HAP-1 (cell line): Measurements from ENCODE around the gene PGC.

Source experiments
- DNase-seq, 2 experiments: peaks; one replicate each; pipeline ENCODE4 v3.0.0-alpha.2; 2016 to 2020; ENCODE audit warnings: low spot score in 2 of 2
- H3K27me3 ChIP-seq: fragments of 250-450 bp; sonication (Bioruptor Pico); 2 replicates; pipeline ENCODE4 v1.5.1; 2020; ENCODE audit warnings: low read depth, mild to moderate bottlenecking, moderate library complexity
- H3K36me3 ChIP-seq: fragments of 250-450 bp; sonication (Bioruptor Pico); replicated peaks from 2 replicates; pipeline ENCODE4 v1.5.1; 2020; ENCODE audit warnings: mild to moderate bottlenecking
- H3K4me1 ChIP-seq: fragments of 250-450 bp; sonication (Bioruptor Pico); 2 replicates; pipeline ENCODE4 v1.5.1; 2020; ENCODE audit warnings: mild to moderate bottlenecking
- H3K4me3 ChIP-seq: fragments of 250-450 bp; sonication (Bioruptor Pico); 2 replicates; pipeline ENCODE4 v1.5.1; 2020; ENCODE audit warnings: mild to moderate bottlenecking, moderate library complexity
- H3K9me3 ChIP-seq: fragments of 250-450 bp; sonication (Bioruptor Pico); 2 replicates; pipeline ENCODE4 v1.5.1; 2020; ENCODE audit warnings: mild to moderate bottlenecking, moderate library complexity
- in situ Hi-C: fragments of 300-500 bp; cut with MboI; formaldehyde crosslinking; loops from 3 replicates; pipeline ENCODE4 v1.14.3; 2020; ENCODE audit warnings: low sequenced_read_pairs, inconsistent platforms, mixed read lengths

Gene PGC

DNA sequence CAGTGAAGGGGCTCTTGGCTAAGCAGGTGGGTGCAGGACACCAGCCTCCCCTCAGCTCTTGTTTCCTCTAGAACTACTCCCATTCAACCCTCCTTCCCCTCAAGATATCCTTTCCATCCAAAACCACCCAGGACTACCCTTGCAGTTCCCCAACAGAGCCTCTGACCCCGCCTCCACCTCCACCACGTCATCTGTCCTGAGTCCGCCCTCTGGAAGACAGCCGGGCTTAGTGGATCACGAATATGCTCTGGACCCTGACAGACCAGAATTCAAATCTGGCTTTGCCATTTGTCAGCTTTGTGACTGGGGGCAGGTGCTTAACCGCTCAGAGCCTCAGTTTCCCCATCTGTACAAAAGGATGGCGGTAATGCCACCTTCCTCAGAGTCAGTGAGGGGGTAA lies 43.2 kb downstream of the PGC start:
- in situ Hi-C loops: no loop called here

DNA sequence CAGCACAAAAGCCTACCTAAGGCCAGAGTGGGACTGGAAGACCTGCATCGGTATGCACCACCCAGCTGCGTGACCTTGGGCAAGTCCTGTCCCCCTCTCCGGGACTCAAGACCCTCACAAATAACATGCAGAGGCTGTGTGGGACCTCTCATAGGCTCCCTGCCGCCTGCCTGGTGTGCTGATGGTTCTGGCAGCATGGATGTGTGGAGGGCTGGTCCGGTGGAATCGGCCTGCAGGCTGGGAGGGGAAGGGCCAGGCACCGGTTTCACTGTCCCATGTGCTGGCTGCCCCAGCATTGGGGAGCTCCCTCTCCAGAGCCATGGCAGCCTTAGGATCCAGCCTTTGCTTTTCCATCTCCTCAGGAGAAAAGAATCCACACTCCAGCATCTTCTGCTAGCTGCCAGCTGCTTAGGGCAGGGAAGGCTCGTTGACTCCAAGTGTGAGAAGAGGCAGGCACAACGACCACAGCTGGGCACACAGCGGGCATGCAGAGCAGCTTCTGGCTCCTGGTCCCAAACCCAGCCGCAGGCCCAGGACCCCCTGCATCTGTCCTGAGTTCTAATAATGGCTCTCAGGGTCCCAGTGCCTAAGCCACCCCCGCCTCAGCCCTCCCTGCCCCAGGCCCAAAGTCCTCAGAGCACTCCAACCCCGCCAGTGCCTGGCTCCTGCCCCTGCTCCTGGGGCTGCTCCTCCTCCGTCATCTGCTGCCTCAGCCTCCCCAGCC lies 44.3 kb downstream of the PGC start:
- DNase-seq: no peak
- no peak overlapping the region for H3K4me3 ChIP-seq
- H3K36me3 ChIP-seq: no peaks in the 10 kb centered on the region
- in situ Hi-C loops: no loop called here
- no peaks in the 10 kb centered on the region for H3K9me3 ChIP-seq
- H3K4me1 ChIP-seq: no peaks in the 10 kb centered on the region
- H3K27me3 ChIP-seq: no peaks in the 10 kb centered on the region

More for the DNA sequence above, 43.2 kb downstream of the PGC start:
- no peaks in the 10 kb centered on the region for H3K27me3 ChIP-seq
- DNase-seq: no peak
- no peak overlapping the region for H3K4me3 ChIP-seq
- H3K9me3 ChIP-seq: no peaks in the 10 kb centered on the region
- H3K4me1 ChIP-seq: no peaks in the 10 kb centered on the region
- H3K36me3 ChIP-seq: no peaks in the 10 kb centered on the region

DNA sequence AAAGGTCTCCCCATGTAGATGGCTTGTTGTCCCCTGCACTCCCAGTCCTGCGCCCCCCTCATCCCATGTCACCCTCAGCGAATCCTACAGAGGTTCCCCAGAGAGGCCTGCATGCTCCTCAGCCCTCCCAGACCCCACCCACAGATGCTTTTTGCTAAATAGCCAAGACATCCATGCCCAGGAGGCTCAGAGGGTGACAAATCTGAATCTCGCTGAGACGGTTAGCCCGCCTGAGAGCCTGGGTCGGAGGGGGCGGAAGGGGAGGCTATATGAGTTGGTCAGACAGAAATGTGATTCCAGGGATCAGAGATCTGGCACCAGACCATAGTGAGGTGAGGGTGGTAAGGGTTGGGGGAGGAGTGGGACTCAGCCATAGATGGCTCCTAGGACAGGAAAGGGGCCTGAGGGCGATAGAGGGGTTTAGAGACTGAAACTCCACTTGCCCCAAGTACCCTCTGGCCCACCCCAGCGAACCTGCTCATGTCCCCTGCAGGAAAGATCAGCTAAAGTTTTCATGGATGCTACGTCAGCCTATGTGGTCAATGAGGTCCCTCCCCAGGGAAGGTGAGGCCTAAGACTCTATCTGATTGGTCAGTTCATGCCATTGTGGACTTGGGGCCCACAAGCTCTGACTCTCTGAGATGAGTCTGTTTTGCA lies 45.0 kb downstream of the PGC start:
- no peaks in the 10 kb centered on the region for H3K4me1 ChIP-seq
- H3K9me3 ChIP-seq: no peaks in the 10 kb centered on the region
- in situ Hi-C loops: no loop called here
- DNase-seq: no peak
- H3K4me3 ChIP-seq: no peak overlapping the region
- H3K36me3 ChIP-seq: no peaks in the 10 kb centered on the region
- no peaks in the 10 kb centered on the region; the same call in 1 of the 2 replicates for H3K27me3 ChIP-seq

DNA sequence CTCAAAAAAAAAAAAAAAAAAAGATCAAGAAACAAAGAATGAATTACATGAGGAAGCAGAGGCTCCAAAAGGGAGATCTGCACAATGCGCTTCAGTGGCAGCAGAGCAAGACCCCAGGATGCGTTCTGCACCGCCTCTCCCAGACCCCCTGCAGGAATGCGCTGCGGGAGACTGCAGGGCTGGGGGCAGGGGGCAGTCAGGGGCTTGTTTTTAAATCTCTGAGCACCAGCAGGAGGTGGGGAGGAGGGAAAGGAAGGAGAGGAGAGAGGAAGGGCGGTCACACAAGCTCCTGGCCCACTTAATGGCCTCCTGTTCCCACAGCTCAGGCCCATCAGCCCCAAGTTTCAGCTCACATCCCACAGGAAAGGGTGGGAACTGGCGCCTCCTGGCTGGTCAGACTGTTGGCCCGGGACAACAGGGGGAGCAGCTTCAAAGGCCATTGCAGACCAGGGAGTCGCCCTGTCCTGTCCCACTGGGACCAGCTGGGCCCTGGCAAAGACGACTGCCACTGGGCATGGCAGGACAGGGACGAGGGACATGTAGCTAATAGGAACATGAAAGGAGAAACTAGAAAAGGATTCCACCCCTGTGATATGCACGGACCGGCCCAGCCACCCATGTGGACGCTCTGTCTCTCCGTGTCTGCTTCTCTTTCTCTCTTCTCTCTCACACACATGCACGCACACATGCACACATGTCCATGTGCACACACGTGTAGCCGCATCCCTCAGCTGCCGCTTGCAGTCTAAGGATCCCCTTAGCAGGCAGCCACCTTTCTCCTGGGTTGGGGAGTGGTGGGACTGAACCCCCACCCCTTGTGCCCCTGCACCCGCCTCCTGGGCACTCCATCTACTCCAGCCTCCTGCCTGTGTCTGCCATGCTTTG lies 46.5 kb downstream of the PGC start:
- Histone ChIP-seq H3K9me3 (no peaks in the 10 kb centered on the region), H3K4me1 (no peaks in the 10 kb centered on the region), H3K4me3 (no peak overlapping the region), H3K27me3 (no peaks in the 10 kb centered on the region; the same call in 1 of the 2 replicates), H3K36me3 (no peaks in the 10 kb centered on the region)
- in situ Hi-C loops: no loop called here
- DNase-seq: no peak

GRCh38 chr6:41699063-41699462 lies 48.1 kb downstream of the PGC start:
- in situ Hi-C loops: no loop called here
- Histone ChIP-seq H3K9me3 (no peaks in the 10 kb centered on the region), H3K4me3 (no peak overlapping the region), H3K4me1 (no peaks in the 10 kb centered on the region), H3K27me3 (no peaks in the 10 kb centered on the region; the same call in 1 of the 2 replicates), H3K36me3 (no peaks in the 10 kb centered on the region)
- no peak for DNase-seq

DNA sequence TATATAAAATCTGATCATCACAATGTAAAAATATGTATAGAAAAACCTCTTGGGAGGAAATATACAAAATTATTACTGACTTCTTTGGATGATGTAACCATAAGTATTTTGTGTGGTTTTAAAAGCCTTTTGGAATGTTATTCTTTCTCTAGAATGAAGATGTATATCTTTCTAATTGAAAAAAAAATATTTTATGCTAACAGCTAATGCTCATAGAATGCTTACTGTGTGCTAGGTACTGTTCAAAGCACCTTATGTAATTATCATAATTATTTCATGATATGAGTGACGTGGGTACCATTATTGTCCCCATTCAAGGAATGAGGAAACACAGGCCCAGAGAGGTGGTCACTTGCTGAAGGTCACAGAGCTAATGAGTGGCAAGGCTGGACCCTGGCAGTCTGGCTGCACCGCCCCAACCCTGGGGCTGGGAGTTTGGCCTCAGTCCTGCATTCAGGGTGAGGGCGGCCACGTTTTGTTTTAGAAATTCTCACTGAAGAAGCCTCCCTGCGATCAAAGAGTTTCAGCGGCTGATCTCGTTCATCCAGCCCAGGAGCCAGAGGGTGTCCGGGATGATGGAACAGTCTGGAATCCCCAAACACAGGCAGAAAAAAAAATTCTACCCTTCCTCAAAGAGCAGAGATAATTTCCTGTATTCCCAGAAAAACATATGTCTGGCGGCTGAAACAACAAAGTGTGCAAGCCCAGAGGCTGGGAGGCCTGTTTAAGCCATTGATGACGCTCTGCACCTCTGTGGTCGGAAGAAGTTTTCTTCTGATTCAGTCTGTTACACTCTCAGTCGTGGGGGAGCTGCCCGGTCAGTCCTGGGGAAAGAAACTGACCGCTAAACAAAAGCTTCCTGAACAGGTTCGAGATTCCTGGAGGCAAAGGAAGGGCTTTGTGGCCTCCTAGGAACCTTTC lies 49.1 kb downstream of the PGC start:
- no peak for DNase-seq
- Histone ChIP-seq H3K9me3 (no peaks in the 10 kb centered on the region), H3K36me3 (no peaks in the 10 kb centered on the region), H3K4me1 (no peaks in the 10 kb centered on the region), H3K4me3 (no peak overlapping the region), H3K27me3 (no peaks in the 10 kb centered on the region; the same call in 1 of the 2 replicates)
- in situ Hi-C loops: no loop called here

DNA sequence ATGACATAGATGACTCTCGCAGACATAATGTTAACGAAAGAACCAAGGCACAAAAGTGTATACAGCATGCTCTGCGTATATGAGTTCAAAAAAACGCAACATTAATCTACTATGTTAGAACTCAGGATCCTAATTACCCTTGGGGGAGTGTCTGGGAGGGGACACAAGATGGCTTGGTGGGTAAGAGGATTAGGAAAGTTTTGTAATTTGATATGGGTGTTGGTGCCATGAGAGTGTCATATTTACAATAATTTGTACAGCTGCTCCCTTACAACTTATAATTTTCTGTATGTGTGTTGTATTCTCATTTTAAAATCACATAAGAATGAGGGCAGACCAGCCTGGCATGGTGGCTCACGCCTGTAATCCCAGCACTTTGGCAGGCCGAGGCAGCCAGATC lies 50.4 kb downstream of the PGC start:
- Histone ChIP-seq H3K4me3 (no peak overlapping the region), H3K4me1 (no peaks in the 10 kb centered on the region), H3K36me3 (no peaks in the 10 kb centered on the region), H3K9me3 (no peaks in the 10 kb centered on the region), H3K27me3 (no peaks in the 10 kb centered on the region; the same call in 1 of the 2 replicates)
- no peak for DNase-seq
- in situ Hi-C loops: no loop called here

DNA sequence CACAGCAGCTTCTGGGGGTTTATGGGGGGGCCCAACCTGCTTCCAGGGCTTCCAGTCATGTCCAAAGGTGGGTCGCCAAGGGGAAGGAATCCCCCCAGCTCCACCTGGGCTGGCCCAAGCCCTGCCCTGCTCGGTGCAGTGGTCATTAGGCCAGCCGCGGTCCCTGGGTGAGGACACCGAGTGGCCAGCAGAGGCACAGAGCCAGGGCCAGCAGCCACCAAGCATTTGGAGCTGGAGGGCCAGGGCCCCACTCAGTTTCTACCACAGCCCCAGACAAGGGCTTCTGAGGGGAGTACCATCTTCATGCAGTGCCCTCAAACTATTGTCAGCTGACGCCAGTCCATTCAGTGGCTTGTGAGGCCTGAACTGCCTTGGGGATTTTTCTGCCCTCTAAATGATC lies 51.4 kb downstream of the PGC start:
- no peaks in the 10 kb centered on the region; the same call in 1 of the 2 replicates for H3K27me3 ChIP-seq
- in situ Hi-C loops: no loop called here
- H3K4me1 ChIP-seq: no peaks in the 10 kb centered on the region
- H3K4me3 ChIP-seq: no peak overlapping the region
- H3K9me3 ChIP-seq: no peaks in the 10 kb centered on the region
- no peaks in the 10 kb centered on the region for H3K36me3 ChIP-seq
- DNase-seq: no peak

- no peaks in the 10 kb centered on the region for H3K4me1 ChIP-seq
- H3K27me3 ChIP-seq: no peaks in the 10 kb centered on the region; the same call in 1 of the 2 replicates
- H3K9me3 ChIP-seq: no peaks in the 10 kb centered on the region
- no peak for DNase-seq
- H3K4me3 ChIP-seq: no peak overlapping the region
- in situ Hi-C loops: no loop called here
- no peaks in the 10 kb centered on the region for H3K36me3 ChIP-seq
These were observed 52.2 kb downstream of the PGC start for GRCh38 chr6:41694815-41695526.

DNA sequence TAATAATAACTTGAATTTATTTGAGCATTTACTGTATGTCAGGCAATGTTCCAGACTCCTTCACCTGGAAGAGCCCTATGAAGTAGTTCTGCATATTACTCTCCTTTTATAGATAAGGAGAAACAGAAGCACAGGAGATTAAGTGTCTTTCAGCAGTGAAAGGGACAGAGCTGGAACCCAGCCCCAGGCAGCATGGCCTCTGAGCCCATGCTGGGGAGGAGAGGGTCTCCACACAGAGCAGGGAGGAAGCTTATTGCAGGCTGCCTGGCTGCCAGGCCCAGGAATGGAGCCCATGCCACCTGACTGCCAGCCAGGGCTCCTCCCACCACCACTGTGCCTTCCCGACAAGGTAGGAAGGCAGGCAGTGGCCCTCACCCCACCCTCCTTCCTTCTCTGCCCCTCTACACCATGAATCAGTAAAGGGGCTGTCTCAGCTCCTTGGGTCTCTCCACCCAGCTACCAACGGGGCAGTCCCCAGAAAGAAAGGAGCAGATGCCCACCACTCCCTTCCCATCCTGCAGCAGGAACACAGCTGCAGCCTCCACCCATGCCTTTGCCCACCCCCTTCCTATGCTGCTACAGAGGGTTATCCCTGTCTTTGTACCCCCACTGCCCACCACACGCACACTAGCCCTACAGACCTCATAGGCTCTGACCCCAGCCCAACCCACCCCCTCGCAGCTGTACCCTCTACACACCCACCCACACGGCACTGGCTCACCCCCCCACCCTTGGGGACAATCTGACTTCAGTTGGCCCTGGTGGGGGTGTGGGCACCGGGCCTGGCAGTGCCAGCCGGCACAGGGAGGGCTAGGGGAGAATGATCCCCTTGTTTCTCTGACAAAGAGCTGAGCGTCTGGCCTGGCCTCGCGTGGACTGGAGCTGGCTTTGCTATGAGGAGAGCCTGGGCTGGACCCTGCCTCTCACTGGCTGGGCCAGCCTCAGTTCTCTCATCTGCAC lies 53.6 kb downstream of the PGC start:
- DNase-seq: no peak
- no peaks in the 10 kb centered on the region for H3K4me1 ChIP-seq
- H3K4me3 ChIP-seq: no peak overlapping the region
- in situ Hi-C loops: no loop called here
- H3K9me3 ChIP-seq: no peaks in the 10 kb centered on the region
- no peaks in the 10 kb centered on the region for H3K36me3 ChIP-seq
- H3K27me3 ChIP-seq: no peaks in the 10 kb centered on the region; the same call in 1 of the 2 replicates

GRCh38 chr6:41692730-41693129 lies 54.5 kb downstream of the PGC start:
- H3K4me3 ChIP-seq: no peak overlapping the region
- no peak for DNase-seq
- no peaks in the 10 kb centered on the region for H3K36me3 ChIP-seq
- no peaks in the 10 kb centered on the region; the same call in 1 of the 2 replicates for H3K27me3 ChIP-seq
- in situ Hi-C loops: no loop called here
- H3K9me3 ChIP-seq: no peaks in the 10 kb centered on the region
- H3K4me1 ChIP-seq: no peaks in the 10 kb centered on the region
